Naive thymus-derived CD8-positive, alpha-beta T cell (primary cell): ENCODE results near the gene ALG3. TPM values are rescaled to one million over a fixed set of nuclear protein-coding genes. Genes with fewer than 3 reads are reported as not detected.
A peak's percentile ranks its signal among the peaks of the same experiment; 100 is the strongest.

Experiments used
- ATAC-seq, 2 donors: fragments of 150-1000 bp; cut with Tn5 transposase in 1 of 2; sonication (Bioruptor Pico), chemical (Tn5 transposase) in 1 of 2; 1 replicate in 1 of 2; 2 replicates in 1 of 2; pipeline ENCODE4 v1.10.0; 2021; ENCODE audit warnings: mild to moderate bottlenecking in 2 of 2, moderate library complexity in 2 of 2
- POLR2A ChIA-PET: fragments of 350-600 bp; sonication (Branson Sonifier 250); formaldehyde crosslinking; loops from one replicate; lab custom pipeline; 2021; ENCODE audit warnings: antibody characterized with exemption; lab: Charles Lee
- DNase-seq, 10 donors: peaks; one replicate each; pipeline versions ENCODE4 v3.0.0 to v3.0.0-alpha.2; 2020 to 2022
- H3K27ac Mint-ChIP-seq, 10 donors: one replicate each; pipeline ENCODE4 v1.8.0; 2020 to 2022; ENCODE audit warnings: mild to moderate bottlenecking in 10 of 10, mixed read lengths in 10 of 10, moderate library complexity in 4 of 10, inconsistent platforms in 1 of 10
- H3K27me3 Mint-ChIP-seq, 5 donors: one replicate each; pipeline ENCODE4 v1.8.0; 2021 to 2022; ENCODE audit warnings: mixed read lengths in 5 of 5
- H3K36me3 Mint-ChIP-seq, 3 donors: one replicate each; pipeline ENCODE4 v1.8.0; 2020 to 2022; ENCODE audit warnings: mixed read lengths in 3 of 3, mild to moderate bottlenecking in 2 of 3, inconsistent platforms in 1 of 3
- H3K4me1 Mint-ChIP-seq, 4 donors: one replicate each; pipeline ENCODE4 v1.8.0; 2021 to 2022; ENCODE audit warnings: mixed read lengths in 4 of 4
- H3K4me3 Mint-ChIP-seq, 10 donors: one replicate each; pipeline ENCODE4 v1.8.0; 2020 to 2022; ENCODE audit warnings: mild to moderate bottlenecking in 10 of 10, mixed read lengths in 10 of 10, moderate library complexity in 6 of 10, inconsistent platforms in 1 of 10
- H3K9me3 Mint-ChIP-seq, 9 donors: one replicate each; pipeline ENCODE4 v1.8.0; 2020 to 2022; ENCODE audit warnings: mixed read lengths in 9 of 9, mild to moderate bottlenecking in 3 of 9, inconsistent platforms in 1 of 9, moderate library complexity in 1 of 9
- microRNA-seq: library from miRNA; unstranded; fragments of <30 nt; microRNA quantifications from one replicate; pipeline ENCODE4 v1.2.0, GENCODE V29; 2022; ENCODE audit warnings: borderline microRNAs expressed
- polyA plus RNA-seq, 3 donors: library from polyadenylated mRNA; unstranded; fragments of 300-500 nt; fragmentation: Illumina TruSeq; gene quantifications; one replicate each; pipeline ENCODE4 v1.2.3, GENCODE V29; 2021
- total RNA-seq, 8 experiments: library from RNA in 2 of 8; stranded (reverse) in 2 of 8; gene quantifications; one replicate each; pipeline ENCODE4 v1.2.3 and lab custom pipeline; 2021 to 2026

ALG3 gene
- total and polyA plus RNA-seq, 5 experiments from 2014 or later: 37.7 to 68.6 (median 47.6) TPM

DNA sequence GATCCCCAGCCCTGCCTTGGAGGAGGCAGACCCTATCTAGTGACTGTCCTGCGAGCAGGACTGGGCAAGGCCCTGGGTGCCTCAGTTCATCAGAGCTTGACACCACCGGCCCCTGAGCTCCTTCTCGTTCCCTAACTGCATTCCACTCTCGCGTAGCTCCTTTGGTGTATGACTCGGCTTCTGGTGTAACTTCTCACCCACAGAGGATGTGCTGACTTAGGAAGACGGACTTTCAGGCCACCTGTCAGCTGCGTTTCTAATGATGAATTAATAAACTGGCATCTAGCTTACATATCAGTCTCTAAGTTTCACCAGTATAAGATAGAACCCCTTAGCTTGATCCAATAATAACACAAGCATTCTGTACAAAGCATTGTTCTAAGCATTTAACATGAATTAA is 45.2 kb downstream of the ALG3 start:
- H3K9me3 Mint-ChIP-seq: no peaks in the 10 kb centered on the region
- H3K27ac Mint-ChIP-seq: no peak overlapping the region
- ATAC-seq (no peak), DNase-seq (no peak)
- H3K36me3 Mint-ChIP-seq: no peaks in the 10 kb centered on the region
- H3K4me3 Mint-ChIP-seq: no peak overlapping the region
- POLR2A ChIA-PET: no interaction called here
- peaks cover 11 to 26% (median 14%) of the 10 kb centered on the region in 5 donors for H3K27me3 Mint-ChIP-seq
- H3K4me1 Mint-ChIP-seq: no peaks in the 10 kb centered on the region

DNA sequence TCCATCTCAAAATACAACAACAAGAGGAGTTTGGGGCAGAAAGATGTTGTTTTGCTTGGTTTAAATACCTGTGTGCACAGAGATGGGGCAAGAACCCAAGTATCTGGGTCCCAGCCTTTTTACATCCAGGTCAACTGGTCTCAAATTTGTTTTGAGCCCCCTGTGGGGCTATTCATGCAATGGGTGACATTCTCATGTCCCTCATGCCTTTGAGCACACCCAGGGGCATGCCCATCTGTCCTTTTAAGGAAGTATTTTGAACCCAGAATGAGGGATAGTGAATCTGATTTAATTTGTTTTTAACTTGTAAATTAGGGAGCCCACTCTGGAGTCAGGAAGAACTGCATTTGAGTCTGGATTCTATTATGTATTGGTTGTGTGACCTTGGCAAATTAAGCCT is 47.9 kb downstream of the ALG3 start:
- Mint-ChIP-seq H3K27ac (no peak overlapping the region), H3K4me1 (peaks cover 0 to 3% (median 0%) of the 10 kb centered on the region in 4 donors), H3K36me3 (peaks cover 0 to 3% (median 0%) of the 10 kb centered on the region in 3 donors), H3K4me3 (no peak overlapping the region), H3K27me3 (peaks cover 2 to 5% (median 4%) of the 10 kb centered on the region in 5 donors), H3K9me3 (no peaks in the 10 kb centered on the region)
- DNase-seq (no peak), ATAC-seq (no peak)
- POLR2A ChIA-PET: no interaction called here

DNA sequence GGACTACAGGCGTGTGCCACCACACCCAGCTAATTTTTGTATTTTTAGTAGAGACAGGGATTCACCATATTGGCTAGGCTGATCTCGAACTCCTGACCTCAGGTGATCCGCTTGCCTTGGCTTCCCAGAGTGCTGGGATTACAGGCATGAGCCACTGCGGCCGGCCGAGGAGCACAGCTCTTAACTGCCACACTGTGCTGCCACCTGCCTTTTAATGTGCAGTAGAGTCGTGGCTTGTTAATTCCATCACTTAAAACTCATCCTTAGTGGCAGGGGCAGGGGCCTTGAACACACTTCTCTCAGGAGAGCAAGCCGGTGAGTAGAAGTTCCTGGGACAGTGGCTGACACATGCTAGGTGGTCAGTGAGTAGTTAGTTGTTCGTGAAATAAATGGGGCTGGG is 50.3 kb downstream of the ALG3 start:
- peak overlapping the region in 1 of 10 donors; percentile 51 for H3K27ac Mint-ChIP-seq
- no peak for DNase-seq
- peaks cover 0 to 2% (median 0%) of the 10 kb centered on the region in 5 donors for H3K27me3 Mint-ChIP-seq
- no peak for ATAC-seq
- H3K4me3 Mint-ChIP-seq: no peak overlapping the region
- POLR2A ChIA-PET: interaction anchor here (0.5 kb wide), 1 partner anchor 158 kb away, joined by 5 read pairs; no protein-coding TSS in a partner anchor
- H3K9me3 Mint-ChIP-seq: no peaks in the 10 kb centered on the region
- H3K4me1 Mint-ChIP-seq: peaks cover 0 to 3% (median 0%) of the 10 kb centered on the region in 4 donors
- peaks cover 0 to 24% (median 0%) of the 10 kb centered on the region in 3 donors for H3K36me3 Mint-ChIP-seq

DNA sequence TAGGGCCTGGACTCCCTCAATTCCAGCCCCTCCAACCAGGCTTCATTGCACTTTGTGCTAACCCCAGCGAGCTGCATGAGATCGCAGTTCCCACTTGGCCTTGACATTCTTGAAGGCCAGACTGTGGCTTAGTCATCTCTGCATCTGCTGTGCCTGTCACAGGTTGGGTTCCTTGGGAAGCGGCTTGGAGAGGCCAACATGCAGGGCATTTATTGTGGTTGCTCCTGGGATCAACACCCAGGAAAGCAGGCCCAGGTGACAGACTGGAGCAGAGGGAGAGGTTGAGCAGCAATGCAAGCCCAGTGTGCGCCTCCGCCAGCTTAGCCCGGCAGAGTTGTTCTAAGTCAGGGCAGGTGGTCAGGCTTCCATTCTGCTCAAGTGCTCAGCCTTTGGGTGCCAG is 52.2 kb downstream of the ALG3 start:
- Mint-ChIP-seq H3K36me3 (peaks cover 0 to 43% (median 0%) of the 10 kb centered on the region in 3 donors), H3K27me3 (no peaks in the 10 kb centered on the region), H3K27ac (peak overlapping the region in 2 of 10 donors; percentile 28 to 74), H3K9me3 (no peaks in the 10 kb centered on the region), H3K4me1 (peaks cover 0 to 3% (median 0%) of the 10 kb centered on the region in 4 donors), H3K4me3 (no peak overlapping the region)
- ATAC-seq (no peak), DNase-seq (no peak)
- POLR2A ChIA-PET: no interaction called here

DNA sequence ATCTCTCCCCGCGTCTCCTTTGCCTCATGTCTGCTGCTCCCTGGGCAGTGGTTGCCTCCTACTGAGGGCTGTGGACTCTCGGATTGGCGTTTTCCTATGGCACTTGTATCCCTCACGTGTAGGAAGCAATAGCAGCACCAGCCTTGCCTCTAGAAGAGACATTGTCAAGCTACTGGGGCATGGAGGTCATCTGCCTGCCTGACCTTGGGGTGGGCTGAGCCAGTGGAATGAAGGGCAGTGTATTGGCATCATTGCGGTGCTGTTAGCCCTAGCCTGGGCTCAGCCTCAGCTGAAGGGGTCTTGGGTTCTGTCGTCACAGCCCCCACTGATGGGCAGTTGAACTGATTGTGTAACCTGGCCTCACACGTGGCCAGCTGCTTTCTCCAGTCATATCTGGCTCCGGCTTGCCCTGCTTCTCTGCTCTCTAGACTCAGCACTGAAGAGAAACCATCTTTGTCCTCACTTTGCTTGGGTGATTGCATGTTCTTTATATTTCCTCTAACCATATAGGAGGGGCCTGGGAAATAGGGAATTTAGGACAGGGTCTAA is 54.7 kb downstream of the ALG3 start:
- H3K9me3 Mint-ChIP-seq: no peaks in the 10 kb centered on the region
- peaks cover 0 to 67% (median 3%) of the 10 kb centered on the region in 3 donors for H3K36me3 Mint-ChIP-seq
- H3K4me1 Mint-ChIP-seq: peaks cover 0 to 14% (median 2%) of the 10 kb centered on the region in 4 donors
- peak overlapping the region in 2 of 10 donors; percentile 45 to 59 for H3K27ac Mint-ChIP-seq
- DNase-seq (no peak), ATAC-seq (no peak)
- H3K27me3 Mint-ChIP-seq: no peaks in the 10 kb centered on the region
- POLR2A ChIA-PET: interaction anchor here (0.7 to 1.3 kb wide), 2 partner anchors 8 to 15 kb away, joined by 3 read pairs; partner anchors contain the start of gene ABCF3
- no peak overlapping the region for H3K4me3 Mint-ChIP-seq

DNA sequence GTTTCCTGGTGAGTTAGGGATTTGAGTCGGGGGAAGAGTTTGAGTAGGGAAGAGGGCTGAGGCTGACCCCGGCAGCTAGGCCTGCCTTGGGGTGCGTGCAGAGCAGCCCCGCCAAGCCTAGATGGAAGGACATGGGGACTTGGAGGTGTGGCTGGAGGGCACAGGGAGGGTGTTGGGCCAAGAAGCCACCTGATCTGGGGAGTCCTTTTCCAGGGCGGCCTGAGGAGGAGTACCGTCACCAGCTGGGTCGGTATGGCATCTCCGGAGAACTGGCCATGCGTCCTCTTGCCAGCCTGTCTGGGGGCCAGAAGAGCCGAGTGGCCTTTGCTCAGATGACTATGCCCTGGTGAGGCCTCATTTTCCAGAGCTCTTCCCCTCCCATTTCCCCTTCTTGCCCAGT is 55.9 kb downstream of the ALG3 start:
- Mint-ChIP-seq H3K27ac (peak overlapping the region in 1 of 10 donors; percentile 69), H3K4me3 (no peak overlapping the region), H3K4me1 (peaks cover 8 to 26% (median 11%) of the 10 kb centered on the region in 4 donors), H3K9me3 (no peaks in the 10 kb centered on the region), H3K27me3 (no peaks in the 10 kb centered on the region), H3K36me3 (peaks cover 0 to 75% (median 3%) of the 10 kb centered on the region in 3 donors)
- no peak for ATAC-seq
- DNase-seq: no peak
- POLR2A ChIA-PET: no interaction called here

Small RNA genes within 50 kb of the gene (microRNA-seq; reads per million reads assigned to microRNA genes)
- gene MIR1224: not detected

Other genes starting within 250 kb of the ALG3 start
- 10 to 100 TPM; 38.7 to 43.7 TPM for gene ABCC5, start 231.1 kb downstream of the ALG3 start, total RNA-seq
- 10 to 100 TPM; 10.9 to 12.8 (median 12.1) TPM for gene ABCC5, start 231.1 kb downstream of the ALG3 start, polyA plus RNA-seq
- not detected for gene HTR3D, start 217.2 kb downstream of the ALG3 start, total RNA-seq
- gene HTR3D, start 217.2 kb downstream of the ALG3 start, polyA plus RNA-seq: not detected
- not detected for gene HTR3C, start 195.9 kb downstream of the ALG3 start, total RNA-seq
- not detected for gene HTR3C, start 195.9 kb downstream of the ALG3 start, polyA plus RNA-seq
- not detected for gene HTR3E, start 151.9 kb downstream of the ALG3 start, total RNA-seq
- gene HTR3E, start 151.9 kb downstream of the ALG3 start, polyA plus RNA-seq: not detected
- 10 to 100 TPM; 87.2 to 93.5 TPM for gene EIF2B5, start 113.6 kb downstream of the ALG3 start, total RNA-seq
- gene EIF2B5, start 113.6 kb downstream of the ALG3 start, polyA plus RNA-seq: 10 to 100 TPM; 45.8 to 66.6 (median 54.5) TPM
- 10 to 100 TPM; 44.2 to 50.4 TPM for gene DVL3, start 93.6 kb downstream of the ALG3 start, total RNA-seq
- gene DVL3, start 93.6 kb downstream of the ALG3 start, polyA plus RNA-seq: 10 to 100 TPM in 1 of 3 donors, 1 to 10 TPM in 2; 3.0 to 10.8 (median 9.1) TPM
- 100 to 1,000 TPM; 181 to 193 TPM for gene AP2M1, start 74.1 kb downstream of the ALG3 start, total RNA-seq
- 100 to 1,000 TPM; 210 to 271 (median 234) TPM for gene AP2M1, start 74.1 kb downstream of the ALG3 start, polyA plus RNA-seq
- 100 to 1,000 TPM; 126 to 128 TPM for gene ABCF3, start 62.8 kb downstream of the ALG3 start, total RNA-seq
- gene ABCF3, start 62.8 kb downstream of the ALG3 start, polyA plus RNA-seq: 10 to 100 TPM; 35.2 to 56.3 (median 37.6) TPM
- under 1 TPM in 1 of 2 experiments, not detected in 1; 0.41 TPM for gene VWA5B2, start 19.4 kb downstream of the ALG3 start, total RNA-seq
- under 1 TPM in 2 of 3 donors, not detected in 1; 0.12 to 0.23 TPM for gene VWA5B2, start 19.4 kb downstream of the ALG3 start, polyA plus RNA-seq
- 1 to 10 TPM; 1.4 to 1.8 TPM for gene EEF1AKMT4, start 710 bp upstream of the ALG3 start, total RNA-seq
- 1 to 10 TPM; 3.4 to 4.0 (median 3.5) TPM for gene EEF1AKMT4, start 710 bp upstream of the ALG3 start, polyA plus RNA-seq
- gene CAMK2N2, start 12.6 kb upstream of the ALG3 start, total RNA-seq: not detected
- not detected for gene CAMK2N2, start 12.6 kb upstream of the ALG3 start, polyA plus RNA-seq
- not detected for gene ECE2, start 27.1 kb upstream of the ALG3 start, total RNA-seq
- not detected for gene ECE2, start 27.1 kb upstream of the ALG3 start, polyA plus RNA-seq
- gene PSMD2, start 50.3 kb upstream of the ALG3 start, total RNA-seq: 100 to 1,000 TPM; 135 to 150 TPM
- gene PSMD2, start 50.3 kb upstream of the ALG3 start, polyA plus RNA-seq: 100 to 1,000 TPM; 167 to 183 (median 178) TPM
- gene EIF4G1, start 65.6 kb upstream of the ALG3 start, total RNA-seq: 100 to 1,000 TPM; 220 to 229 TPM
- 10 to 100 TPM; 13.6 to 44.6 (median 21.1) TPM for gene EIF4G1, start 65.6 kb upstream of the ALG3 start, polyA plus RNA-seq
- gene FAM131A, start 88.6 kb upstream of the ALG3 start, total RNA-seq: 1 to 10 TPM; 7.7 to 9.0 TPM
- 1 to 10 TPM in 2 of 3 donors, under 1 TPM in 1; 0.98 to 1.8 (median 1.0) TPM for gene FAM131A, start 88.6 kb upstream of the ALG3 start, polyA plus RNA-seq
- gene CLCN2, start 112.6 kb upstream of the ALG3 start, total RNA-seq: 1 to 10 TPM; 5.2 to 6.3 TPM
- 1 to 10 TPM in 1 of 3 donors, under 1 TPM in 2; 0.12 to 1.1 (median 0.28) TPM for gene CLCN2, start 112.6 kb upstream of the ALG3 start, polyA plus RNA-seq
- gene POLR2H, start 112.7 kb upstream of the ALG3 start, total RNA-seq: 10 to 100 TPM; 58.2 to 60.9 TPM
- gene POLR2H, start 112.7 kb upstream of the ALG3 start, polyA plus RNA-seq: 10 to 100 TPM; 58.0 to 81.6 (median 68.0) TPM
- not detected for gene THPO, start 129.2 kb upstream of the ALG3 start, total RNA-seq
- gene THPO, start 129.2 kb upstream of the ALG3 start, polyA plus RNA-seq: not detected
- not detected for gene CHRD, start 131.1 kb upstream of the ALG3 start, total RNA-seq
- gene CHRD, start 131.1 kb upstream of the ALG3 start, polyA plus RNA-seq: not detected